Thoracic aorta (tissue), 2 donors: ENCODE measurements around the gene CSN1S1. TPM values are rescaled to one million over a fixed set of nuclear protein-coding genes. Genes with fewer than 3 reads are reported as not detected.
"Not testable (repeated sequence)": the region's sequence is repeated elsewhere in the genome, so short reads cannot be mapped to it uniquely, and the experiment has no call there.

ENCODE experiments used
- ATAC-seq: fragments of 150-250 bp; one replicate; pipeline ENCODE4 v1.8.0; 2017; ENCODE audit warnings: low read depth; ENCODE audit not compliant: insufficient number of reproducible peaks, low FRiP score
- DNase-seq: peaks from one replicate; pipeline ENCODE4 v3.0.0-alpha.2; 2020; ENCODE audit warnings: low spot score
- H3K27ac ChIP-seq, 2 donors: fragments of 200-600 bp; sonication (generic); 1 replicate in 1 of 2; 2 replicates in 1 of 2; pipeline ENCODE4 v1.5.1; 2016; ENCODE audit warnings: mild to moderate bottlenecking in 2 of 2, moderate library complexity in 2 of 2
- H3K27me3 ChIP-seq: fragments of 200-600 bp; sonication (generic); replicated peaks from 2 replicates; pipeline ENCODE4 v1.6.0; 2016; ENCODE audit warnings: mild to moderate bottlenecking; ENCODE audit not compliant: insufficient read depth
- H3K36me3 ChIP-seq: fragments of 200-600 bp; sonication (generic); one replicate; pipeline ENCODE4 v1.5.1; 2016
- H3K4me1 ChIP-seq, 2 donors: fragments of 200-600 bp; sonication (generic); 1 replicate in 1 of 2; 2 replicates in 1 of 2; pipeline versions ENCODE4 v1.5.1 to v1.6.0; 2016; ENCODE audit warnings: low read depth in 2 of 2, mild to moderate bottlenecking in 1 of 2; ENCODE audit not compliant: control insufficient read depth in 1 of 2
- H3K4me3 ChIP-seq: fragments of 200-600 bp; sonication (generic); 2 replicates; pipeline ENCODE4 v1.5.1; 2016; ENCODE audit warnings: mild to moderate bottlenecking
- H3K9me3 ChIP-seq: fragments of 200-600 bp; sonication (generic); 2 replicates; pipeline ENCODE4 v1.5.1; 2016
- CTCF ChIP-seq: fragments of 200-600 bp; sonication (generic); IDR thresholded peaks from one replicate; pipeline ENCODE4 v1.5.1; 2019; ENCODE audit warnings: antibody characterized with exemption
- total RNA-seq, 2 donors: library from RNA; depleted of rRNA; stranded (reverse); fragments of >200 nt; gene quantifications; one replicate each; pipeline versions ENCODE4 v1.1.0 to v1.2.3, GENCODE V29; 2016

The CSN1S1 gene
- total RNA-seq, 2 donors from 2014 or later, result not detected

GRCh38 chr4:69920874-69921273 lies 10.0 kb upstream of the CSN1S1 start:
- no peak for ATAC-seq

GRCh38 chr4:69923782-69924410 lies 7.0 kb upstream of the CSN1S1 start:
- ATAC-seq, H3K9me3 ChIP-seq, H3K27me3 ChIP-seq, H3K4me3 ChIP-seq, H3K36me3 ChIP-seq, H3K27ac ChIP-seq, H3K4me1 ChIP-seq, DNase-seq: not testable (repeated sequence)

More at GRCh38 chr4:69920874-69921273, 10.0 kb upstream of the CSN1S1 start:
- no peaks in the 10 kb centered on the region for H3K9me3 ChIP-seq
- no peak overlapping the region for H3K4me3 ChIP-seq
- no peak overlapping the region for H3K27ac ChIP-seq
- H3K4me1 ChIP-seq, result no peaks in the 10 kb centered on the region
- TF ChIP-seq CTCF, result no peak
- no peaks in the 10 kb centered on the region for H3K27me3 ChIP-seq
- H3K36me3 ChIP-seq, result no peaks in the 10 kb centered on the region
- DNase-seq, result no peak

- Histone ChIP-seq H3K27me3 (no peaks in the 10 kb centered on the region), H3K36me3 (no peaks in the 10 kb centered on the region), H3K4me1 (no peaks in the 10 kb centered on the region), H3K4me3 (no peak overlapping the region), H3K27ac (no peak overlapping the region), H3K9me3 (no peaks in the 10 kb centered on the region)
- ATAC-seq (no peak), DNase-seq (no peak)
- no peak for TF ChIP-seq CTCF
These were observed 3.3 kb downstream of the CSN1S1 start for GRCh38 chr4:69934150-69934549.

- Histone ChIP-seq H3K27ac (no peak overlapping the region), H3K4me3 (no peak overlapping the region), H3K27me3 (no peaks in the 10 kb centered on the region), H3K9me3 (no peaks in the 10 kb centered on the region), H3K36me3 (no peaks in the 10 kb centered on the region), H3K4me1 (no peaks in the 10 kb centered on the region)
- no peak for ATAC-seq
- no peak for DNase-seq
- TF ChIP-seq CTCF, result no peak
These were observed 5.7 kb downstream of the CSN1S1 start for GRCh38 chr4:69936566-69936965.

- DNase-seq, result no peak
- H3K27me3 ChIP-seq, result no peaks in the 10 kb centered on the region
- no peak overlapping the region for H3K4me3 ChIP-seq
- no peaks in the 10 kb centered on the region for H3K9me3 ChIP-seq
- H3K4me1 ChIP-seq, result no peaks in the 10 kb centered on the region
- H3K36me3 ChIP-seq, result no peaks in the 10 kb centered on the region
- TF ChIP-seq CTCF, result no peak
- no peak overlapping the region for H3K27ac ChIP-seq
- no peak for ATAC-seq
These were observed 20.7 kb downstream of the CSN1S1 start for GRCh38 chr4:69951602-69952001.

- no peak for DNase-seq
- no peak for ATAC-seq
- no peak for TF ChIP-seq CTCF
These were observed 26.3 kb downstream of the CSN1S1 start for GRCh38 chr4:69957209-69957608.

More at GRCh38 chr4:69957209-69957608, 26.3 kb downstream of the CSN1S1 start:
- Histone ChIP-seq H3K27ac (no peak overlapping the region), H3K36me3 (no peaks in the 10 kb centered on the region), H3K4me1 (no peaks in the 10 kb centered on the region), H3K27me3 (no peaks in the 10 kb centered on the region), H3K9me3 (no peaks in the 10 kb centered on the region), H3K4me3 (no peak overlapping the region)
